HG03066 (cell line): ENCODE results near the gene ALK.
"Not testable (repeated sequence)": the region's sequence is repeated elsewhere in the genome, so short reads cannot be mapped to it uniquely, and the experiment has no call there.

Experiments used
- ATAC-seq: cut with Tn5 transposase; IDR thresholded peaks from one replicate; pipeline ENCODE4 v1.9.1; 2021; ENCODE audit warnings: low read depth; ENCODE audit not compliant: unreplicated experiment

ALK gene

GRCh38 chr2:29844713-29845326 is 76.6 kb downstream of the ALK start:
- no peak for ATAC-seq

GRCh38 chr2:29841386-29842004 is 79.9 kb downstream of the ALK start:
- no peak for ATAC-seq

GRCh38 chr2:29839306-29839705 is 82.1 kb downstream of the ALK start:
- ATAC-seq = no peak

GRCh38 chr2:29837925-29838324 is 83.5 kb downstream of the ALK start:
- ATAC-seq = no peak

GRCh38 chr2:29834624-29835023 is 86.8 kb downstream of the ALK start:
- ATAC-seq = no peak

- ATAC-seq = no peak
Measured at GRCh38 chr2:29834036-29834540, 87.3 kb downstream of the ALK start.

GRCh38 chr2:29831560-29831959 is 89.8 kb downstream of the ALK start:
- ATAC-seq = no peak

- no peak for ATAC-seq
Measured at GRCh38 chr2:29829841-29830240, 91.5 kb downstream of the ALK start.

- not testable (repeated sequence) for ATAC-seq
Measured at GRCh38 chr2:29824145-29824544, 97.2 kb downstream of the ALK start.

GRCh38 chr2:29821591-29821990 is 99.8 kb downstream of the ALK start:
- no peak for ATAC-seq

GRCh38 chr2:29819570-29819969 is 101.8 kb downstream of the ALK start:
- ATAC-seq = no peak

GRCh38 chr2:29817801-29818680 is 103.3 kb downstream of the ALK start:
- no peak for ATAC-seq

GRCh38 chr2:29817299-29817698 is 104.1 kb downstream of the ALK start:
- ATAC-seq = no peak

GRCh38 chr2:29816651-29817050 is 104.7 kb downstream of the ALK start:
- no peak for ATAC-seq

- ATAC-seq = no peak
Measured at GRCh38 chr2:29811378-29811777, 110.0 kb downstream of the ALK start.

GRCh38 chr2:29810956-29811355 is 110.4 kb downstream of the ALK start:
- no peak for ATAC-seq

GRCh38 chr2:29808321-29808720 is 113.1 kb downstream of the ALK start:
- ATAC-seq = no peak

- ATAC-seq = no peak
Measured at GRCh38 chr2:29807082-29807481, 114.3 kb downstream of the ALK start.

GRCh38 chr2:29806461-29806860 is 114.9 kb downstream of the ALK start:
- ATAC-seq = no peak

- no peak for ATAC-seq
Measured at GRCh38 chr2:29804671-29805070, 116.7 kb downstream of the ALK start.

GRCh38 chr2:29803537-29803936 is 117.8 kb downstream of the ALK start:
- ATAC-seq = no peak
